Endothelial cell of umbilical vein (primary cell): ENCODE data around the gene PTCHD4.

Experiments used
- EZH2 ChIP-seq: IDR thresholded peaks from 2 replicates; pipeline ENCODE4 v1.6.1; 2012; ENCODE audit warnings: borderline replicate concordance, low read depth, mild to moderate bottlenecking, moderate library complexity, low read length, inconsistent platforms; ENCODE audit not compliant: severe bottlenecking
- FOS ChIP-seq: IDR thresholded peaks from 2 replicates; pipeline ENCODE4 v1.6.1; 2011; ENCODE audit warnings: mild to moderate bottlenecking, low read length, moderate library complexity, borderline replicate concordance; ENCODE audit not compliant: insufficient read depth
- GATA2 ChIP-seq: IDR thresholded peaks from 2 replicates; pipeline ENCODE4 v1.7.0; 2011; ENCODE audit warnings: low read depth, mild to moderate bottlenecking, moderate library complexity, mixed read lengths, low read length; ENCODE audit not compliant: insufficient read length, insufficient read depth
- JUN ChIP-seq: IDR thresholded peaks from 2 replicates; pipeline ENCODE4 v1.6.1; 2011; ENCODE audit warnings: borderline replicate concordance, low read depth; ENCODE audit not compliant: insufficient read length, insufficient read depth
- MYC ChIP-seq: IDR thresholded peaks from one replicate; pipeline ENCODE4 v1.6.1; 2011; ENCODE audit warnings: mild to moderate bottlenecking, low read depth, low read length
- POLR2A ChIP-seq: IDR thresholded peaks from 2 replicates; pipeline ENCODE4 v1.6.1; 2012; ENCODE audit warnings: low read depth, mild to moderate bottlenecking, control low read depth, low read length
- POLR2AphosphoS5 ChIP-seq: IDR thresholded peaks from 2 replicates; pipeline ENCODE4 v1.6.1; 2012; ENCODE audit warnings: low read depth, mild to moderate bottlenecking, control low read depth, low read length, moderate library complexity; ENCODE audit not compliant: insufficient read depth
- TF ChIP-seq, protein P1 (sequence below), 2 donors: IDR thresholded peaks; 1 replicate in 1 of 2; 2 replicates in 1 of 2; pipeline ENCODE4 v1.5.1; 2011; ENCODE audit warnings: low read length in 2 of 2, mild to moderate bottlenecking in 2 of 2, moderate library complexity in 2 of 2, control low read depth in 1 of 2, inconsistent platforms in 1 of 2, low read depth in 1 of 2; ENCODE audit not compliant: insufficient read depth in 1 of 2; ENCODE audit errors: extremely low read depth in 1 of 2
- TF ChIP-seq, protein P2 (sequence below): IDR thresholded peaks from 2 replicates; pipeline ENCODE4 v1.6.1; 2011; ENCODE audit not compliant: insufficient read depth, insufficient read length

DNA sequence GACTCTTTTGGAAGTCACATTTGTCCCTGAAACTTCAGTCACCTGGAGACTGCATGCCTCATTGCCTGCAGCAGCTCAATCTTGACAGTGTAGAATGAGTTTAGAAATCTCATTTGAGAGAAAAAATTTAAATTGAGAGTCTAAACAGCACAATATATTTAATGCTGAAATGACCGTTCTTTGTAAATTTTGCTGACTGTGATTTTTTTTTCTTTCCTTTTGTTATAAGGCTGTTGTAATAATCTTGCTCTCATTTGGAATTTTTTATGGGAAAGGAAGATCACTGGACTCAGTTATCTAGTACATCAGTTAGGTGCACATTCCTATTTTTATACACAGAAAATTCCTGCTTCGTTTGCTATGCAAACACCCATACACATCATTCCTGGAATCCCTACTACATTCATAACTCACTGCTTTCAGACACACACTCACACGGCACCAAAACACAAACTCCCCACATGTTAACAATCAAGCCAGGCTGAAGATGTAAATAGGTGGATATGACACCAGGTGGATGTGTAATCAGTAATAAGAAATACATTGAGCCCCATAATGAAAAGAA, 43.8 kb downstream of the PTCHD4 start:
- TF ChIP-seq, protein P1, sequence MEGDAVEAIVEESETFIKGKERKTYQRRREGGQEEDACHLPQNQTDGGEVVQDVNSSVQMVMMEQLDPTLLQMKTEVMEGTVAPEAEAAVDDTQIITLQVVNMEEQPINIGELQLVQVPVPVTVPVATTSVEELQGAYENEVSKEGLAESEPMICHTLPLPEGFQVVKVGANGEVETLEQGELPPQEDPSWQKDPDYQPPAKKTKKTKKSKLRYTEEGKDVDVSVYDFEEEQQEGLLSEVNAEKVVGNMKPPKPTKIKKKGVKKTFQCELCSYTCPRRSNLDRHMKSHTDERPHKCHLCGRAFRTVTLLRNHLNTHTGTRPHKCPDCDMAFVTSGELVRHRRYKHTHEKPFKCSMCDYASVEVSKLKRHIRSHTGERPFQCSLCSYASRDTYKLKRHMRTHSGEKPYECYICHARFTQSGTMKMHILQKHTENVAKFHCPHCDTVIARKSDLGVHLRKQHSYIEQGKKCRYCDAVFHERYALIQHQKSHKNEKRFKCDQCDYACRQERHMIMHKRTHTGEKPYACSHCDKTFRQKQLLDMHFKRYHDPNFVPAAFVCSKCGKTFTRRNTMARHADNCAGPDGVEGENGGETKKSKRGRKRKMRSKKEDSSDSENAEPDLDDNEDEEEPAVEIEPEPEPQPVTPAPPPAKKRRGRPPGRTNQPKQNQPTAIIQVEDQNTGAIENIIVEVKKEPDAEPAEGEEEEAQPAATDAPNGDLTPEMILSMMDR (IDR thresholded peaks at IDR 0.05; ENCODE audit: extremely low read depth in 1 of 2, insufficient read depth in 1 of 2, low read depth in 1 of 2, low read length in 2 of 2): no peak
- TF ChIP-seq EZH2 (no peak), POLR2A (no peak), JUN (no peak), POLR2AphosphoS5 (no peak), GATA2 (no peak), MYC (no peak), FOS (no peak)
- TF ChIP-seq, protein P2, sequence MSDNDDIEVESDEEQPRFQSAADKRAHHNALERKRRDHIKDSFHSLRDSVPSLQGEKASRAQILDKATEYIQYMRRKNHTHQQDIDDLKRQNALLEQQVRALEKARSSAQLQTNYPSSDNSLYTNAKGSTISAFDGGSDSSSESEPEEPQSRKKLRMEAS: no peak
